NCI-H1092 treated with DMSO at 0.1 percent for 48 hours (cell line): ENCODE measurements around the gene ADGRB3.

Experiments
- DNase-seq: peaks from one replicate; lab custom pipeline; 2025; lab: John Stamatoyannopoulos, UW

Gene ADGRB3

GRCh38 chr6:69027861-69028260, 392.8 kb downstream of the ADGRB3 start:
- no peak for DNase-seq

- DNase-seq, result no peak
Measured at GRCh38 chr6:69038841-69039240, 403.8 kb downstream of the ADGRB3 start.

GRCh38 chr6:69042297-69042696, 407.2 kb downstream of the ADGRB3 start:
- no peak for DNase-seq

- DNase-seq, result no peak
Measured at GRCh38 chr6:69044534-69044933, 409.5 kb downstream of the ADGRB3 start.

GRCh38 chr6:69059413-69059812, 424.3 kb downstream of the ADGRB3 start:
- no peak for DNase-seq

GRCh38 chr6:69061066-69061465, 426.0 kb downstream of the ADGRB3 start:
- DNase-seq, result no peak

- DNase-seq, result no peak
Measured at GRCh38 chr6:69063401-69063800, 428.3 kb downstream of the ADGRB3 start.

- no peak for DNase-seq
Measured at GRCh38 chr6:69064226-69064625, 429.1 kb downstream of the ADGRB3 start.

GRCh38 chr6:69069881-69070280, 434.8 kb downstream of the ADGRB3 start:
- DNase-seq, result no peak

GRCh38 chr6:69072796-69073195, 437.7 kb downstream of the ADGRB3 start:
- DNase-seq, result no peak

GRCh38 chr6:69084746-69085335, 449.8 kb downstream of the ADGRB3 start:
- DNase-seq, result no peak

GRCh38 chr6:69086689-69087088, 451.6 kb downstream of the ADGRB3 start:
- DNase-seq, result no peak

GRCh38 chr6:69089539-69089938, 454.5 kb downstream of the ADGRB3 start:
- no peak for DNase-seq

- DNase-seq, result no peak
Measured at GRCh38 chr6:69090132-69090531, 455.1 kb downstream of the ADGRB3 start.

GRCh38 chr6:69096681-69097080, 461.6 kb downstream of the ADGRB3 start:
- DNase-seq, result no peak

GRCh38 chr6:69097948-69098347, 462.9 kb downstream of the ADGRB3 start:
- DNase-seq, result no peak

GRCh38 chr6:69098910-69099309, 463.8 kb downstream of the ADGRB3 start:
- DNase-seq, result no peak

- no peak for DNase-seq
Measured at GRCh38 chr6:69100772-69101171, 465.7 kb downstream of the ADGRB3 start.

- DNase-seq, result no peak
Measured at GRCh38 chr6:69102416-69102815, 467.3 kb downstream of the ADGRB3 start.

GRCh38 chr6:69105288-69105687, 470.2 kb downstream of the ADGRB3 start:
- no peak for DNase-seq

GRCh38 chr6:69106511-69106910, 471.4 kb downstream of the ADGRB3 start:
- no peak for DNase-seq

GRCh38 chr6:69111301-69111700, 476.2 kb downstream of the ADGRB3 start:
- DNase-seq, result no peak

GRCh38 chr6:69116658-69117057, 481.6 kb downstream of the ADGRB3 start:
- DNase-seq, result no peak
